Chondrocyte (in vitro differentiated cells): ENCODE data around the gene SLC9A7. TPM values are rescaled to one million over a fixed set of nuclear protein-coding genes. Genes with fewer than 3 reads are reported as not detected.

ENCODE experiments used
- DNase-seq: peaks from one replicate; pipeline ENCODE4 v3.0.0; 2021; ENCODE audit warnings: mixed read lengths, low spot score
- H3K27ac Mint-ChIP-seq: one replicate; pipeline ENCODE4 v1.8.0; 2021; ENCODE audit warnings: mild to moderate bottlenecking, moderate library complexity, mixed read lengths; ENCODE audit not compliant: unreplicated experiment
- H3K27me3 Mint-ChIP-seq: 2 replicates; pipeline ENCODE4 v1.8.0; 2021; ENCODE audit warnings: low read depth, mixed read lengths
- H3K36me3 Mint-ChIP-seq: 2 replicates; pipeline ENCODE4 v1.8.0; 2021; ENCODE audit warnings: low read depth, mixed read lengths
- H3K4me1 Mint-ChIP-seq: 2 replicates; pipeline ENCODE4 v1.8.0; 2021; ENCODE audit warnings: low read depth, mild to moderate bottlenecking, mixed read lengths
- H3K4me3 Mint-ChIP-seq: one replicate; pipeline ENCODE4 v1.8.0; 2021; ENCODE audit warnings: mild to moderate bottlenecking, moderate library complexity, mixed read lengths; ENCODE audit not compliant: unreplicated experiment
- H3K9me3 Mint-ChIP-seq: 2 replicates; pipeline ENCODE4 v1.8.0; 2021; ENCODE audit warnings: low read depth, mixed read lengths
- CTCF ChIP-seq: fragments of 200-600 bp; sonication (generic); IDR thresholded peaks from 2 replicates; pipeline ENCODE4 v1.5.0; 2021; ENCODE audit warnings: antibody characterized with exemption, mild to moderate bottlenecking, moderate library complexity
- total RNA-seq: library from RNA; stranded (reverse); gene quantifications from 3 replicates; pipeline ENCODE4 v1.2.1, GENCODE V29; 2021

The SLC9A7 gene
- total RNA-seq, 1 donor from 2014 or later: 6.1 TPM

- Mint-ChIP-seq H3K27me3 (no peaks in the 10 kb centered on the region), H3K4me3 (no peak overlapping the region), H3K9me3 (peaks cover 4% of the 10 kb centered on the region), H3K36me3 (no peaks in the 10 kb centered on the region), H3K27ac (no peak overlapping the region), H3K4me1 (peaks cover 7% of the 10 kb centered on the region)
- no peak for TF ChIP-seq CTCF
- no peak for DNase-seq
Measured at GRCh38 chrX:46754036-46754435, 4.9 kb downstream of the SLC9A7 start.

- no peaks in the 10 kb centered on the region for H3K36me3 Mint-ChIP-seq
- no peak for DNase-seq
Measured at GRCh38 chrX:46750889-46751288, 8.0 kb downstream of the SLC9A7 start.

DNA sequence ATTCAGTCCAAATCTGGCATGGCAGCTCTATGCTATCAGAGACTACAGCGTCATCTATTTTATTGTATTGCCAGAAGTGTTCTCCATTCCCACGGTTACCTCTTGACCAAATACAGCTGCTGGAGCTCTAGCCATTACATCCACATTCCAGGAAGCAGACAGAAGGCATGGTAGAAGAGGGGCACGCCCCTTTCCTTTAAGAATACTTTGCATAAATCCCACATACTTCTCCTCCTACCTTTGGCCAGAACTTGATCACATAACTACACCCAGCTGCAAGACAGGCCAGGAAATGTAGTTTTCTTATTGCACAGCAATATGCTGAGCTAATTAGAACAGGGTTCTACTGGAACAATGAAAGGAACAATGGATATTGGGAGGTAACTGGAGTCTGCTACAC is 14.9 kb downstream of the SLC9A7 start:
- H3K27me3 Mint-ChIP-seq: no peaks in the 10 kb centered on the region
- H3K4me3 Mint-ChIP-seq: no peak overlapping the region
- no peak overlapping the region for H3K27ac Mint-ChIP-seq
- TF ChIP-seq CTCF: no peak
- peaks cover 29% of the 10 kb centered on the region for H3K9me3 Mint-ChIP-seq
- H3K4me1 Mint-ChIP-seq: no peaks in the 10 kb centered on the region
- DNase-seq: no peak
- H3K36me3 Mint-ChIP-seq: no peaks in the 10 kb centered on the region

More at GRCh38 chrX:46750889-46751288, 8.0 kb downstream of the SLC9A7 start:
- Mint-ChIP-seq H3K4me1 (no peaks in the 10 kb centered on the region), H3K27ac (no peak overlapping the region), H3K4me3 (no peak overlapping the region), H3K9me3 (peaks cover 9% of the 10 kb centered on the region), H3K27me3 (no peaks in the 10 kb centered on the region)
- TF ChIP-seq CTCF: no peak

GRCh38 chrX:46743046-46743445 is 15.9 kb downstream of the SLC9A7 start:
- Mint-ChIP-seq H3K4me1 (no peaks in the 10 kb centered on the region), H3K27ac (no peak overlapping the region), H3K4me3 (no peak overlapping the region), H3K9me3 (peaks cover 29% of the 10 kb centered on the region), H3K36me3 (no peaks in the 10 kb centered on the region), H3K27me3 (no peaks in the 10 kb centered on the region)
- no peak for DNase-seq
- TF ChIP-seq CTCF: no peak

GRCh38 chrX:46739736-46740135 is 19.2 kb downstream of the SLC9A7 start:
- no peak overlapping the region for H3K4me3 Mint-ChIP-seq
- H3K9me3 Mint-ChIP-seq: peaks cover 44% of the 10 kb centered on the region
- peaks cover 7% of the 10 kb centered on the region for H3K36me3 Mint-ChIP-seq
- no peaks in the 10 kb centered on the region for H3K27me3 Mint-ChIP-seq
- no peak for TF ChIP-seq CTCF
- no peak overlapping the region for H3K27ac Mint-ChIP-seq
- H3K4me1 Mint-ChIP-seq: no peaks in the 10 kb centered on the region
- DNase-seq: no peak
